Measurements from ENCODE around the gene SSBP4.

- TF ChIP-seq, protein P1, sequence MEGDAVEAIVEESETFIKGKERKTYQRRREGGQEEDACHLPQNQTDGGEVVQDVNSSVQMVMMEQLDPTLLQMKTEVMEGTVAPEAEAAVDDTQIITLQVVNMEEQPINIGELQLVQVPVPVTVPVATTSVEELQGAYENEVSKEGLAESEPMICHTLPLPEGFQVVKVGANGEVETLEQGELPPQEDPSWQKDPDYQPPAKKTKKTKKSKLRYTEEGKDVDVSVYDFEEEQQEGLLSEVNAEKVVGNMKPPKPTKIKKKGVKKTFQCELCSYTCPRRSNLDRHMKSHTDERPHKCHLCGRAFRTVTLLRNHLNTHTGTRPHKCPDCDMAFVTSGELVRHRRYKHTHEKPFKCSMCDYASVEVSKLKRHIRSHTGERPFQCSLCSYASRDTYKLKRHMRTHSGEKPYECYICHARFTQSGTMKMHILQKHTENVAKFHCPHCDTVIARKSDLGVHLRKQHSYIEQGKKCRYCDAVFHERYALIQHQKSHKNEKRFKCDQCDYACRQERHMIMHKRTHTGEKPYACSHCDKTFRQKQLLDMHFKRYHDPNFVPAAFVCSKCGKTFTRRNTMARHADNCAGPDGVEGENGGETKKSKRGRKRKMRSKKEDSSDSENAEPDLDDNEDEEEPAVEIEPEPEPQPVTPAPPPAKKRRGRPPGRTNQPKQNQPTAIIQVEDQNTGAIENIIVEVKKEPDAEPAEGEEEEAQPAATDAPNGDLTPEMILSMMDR (IDR thresholded peaks at IDR 0.05): no peak
- TF ChIP-seq EZH2 (IDR thresholded peaks at IDR 0.05; ENCODE audit: borderline replicate concordance, insufficient read depth, low read depth, low read length, poor library complexity, severe bottlenecking): no peak
Measured at GRCh38 chr19:18373892-18374629, 45.1 kb upstream of the SSBP4 start.
